GM12801 (cell line): ENCODE measurements around the gene CRYAA.

Source experiments
- TF ChIP-seq, protein P1 (sequence below): IDR thresholded peaks from one replicate; pipeline ENCODE4 v1.5.1; 2011; ENCODE audit warnings: control low read depth; ENCODE audit not compliant: insufficient read length; ENCODE audit errors: extremely low read depth

The CRYAA gene

DNA sequence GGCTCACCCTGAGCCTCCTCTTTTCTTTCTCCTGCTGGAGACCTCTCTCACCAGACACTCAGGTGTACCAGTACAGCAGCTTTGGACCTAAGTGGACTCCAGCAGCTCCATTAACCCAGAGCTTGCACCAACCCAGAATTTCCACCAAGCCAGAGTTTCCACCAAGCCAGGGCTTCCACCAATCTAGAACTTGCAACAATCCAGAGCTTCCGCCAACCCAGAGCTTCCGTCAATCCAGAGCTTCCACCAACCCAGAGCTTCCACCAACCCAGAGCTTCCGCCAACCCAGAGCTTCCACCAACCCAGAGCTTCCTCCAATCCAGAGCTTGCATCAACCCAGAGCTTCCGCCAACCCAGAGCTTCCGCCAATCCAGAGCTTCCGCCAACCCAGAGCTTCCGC lies 23.2 kb downstream of the CRYAA start:
- TF ChIP-seq, protein P1, sequence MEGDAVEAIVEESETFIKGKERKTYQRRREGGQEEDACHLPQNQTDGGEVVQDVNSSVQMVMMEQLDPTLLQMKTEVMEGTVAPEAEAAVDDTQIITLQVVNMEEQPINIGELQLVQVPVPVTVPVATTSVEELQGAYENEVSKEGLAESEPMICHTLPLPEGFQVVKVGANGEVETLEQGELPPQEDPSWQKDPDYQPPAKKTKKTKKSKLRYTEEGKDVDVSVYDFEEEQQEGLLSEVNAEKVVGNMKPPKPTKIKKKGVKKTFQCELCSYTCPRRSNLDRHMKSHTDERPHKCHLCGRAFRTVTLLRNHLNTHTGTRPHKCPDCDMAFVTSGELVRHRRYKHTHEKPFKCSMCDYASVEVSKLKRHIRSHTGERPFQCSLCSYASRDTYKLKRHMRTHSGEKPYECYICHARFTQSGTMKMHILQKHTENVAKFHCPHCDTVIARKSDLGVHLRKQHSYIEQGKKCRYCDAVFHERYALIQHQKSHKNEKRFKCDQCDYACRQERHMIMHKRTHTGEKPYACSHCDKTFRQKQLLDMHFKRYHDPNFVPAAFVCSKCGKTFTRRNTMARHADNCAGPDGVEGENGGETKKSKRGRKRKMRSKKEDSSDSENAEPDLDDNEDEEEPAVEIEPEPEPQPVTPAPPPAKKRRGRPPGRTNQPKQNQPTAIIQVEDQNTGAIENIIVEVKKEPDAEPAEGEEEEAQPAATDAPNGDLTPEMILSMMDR: no peak

DNA sequence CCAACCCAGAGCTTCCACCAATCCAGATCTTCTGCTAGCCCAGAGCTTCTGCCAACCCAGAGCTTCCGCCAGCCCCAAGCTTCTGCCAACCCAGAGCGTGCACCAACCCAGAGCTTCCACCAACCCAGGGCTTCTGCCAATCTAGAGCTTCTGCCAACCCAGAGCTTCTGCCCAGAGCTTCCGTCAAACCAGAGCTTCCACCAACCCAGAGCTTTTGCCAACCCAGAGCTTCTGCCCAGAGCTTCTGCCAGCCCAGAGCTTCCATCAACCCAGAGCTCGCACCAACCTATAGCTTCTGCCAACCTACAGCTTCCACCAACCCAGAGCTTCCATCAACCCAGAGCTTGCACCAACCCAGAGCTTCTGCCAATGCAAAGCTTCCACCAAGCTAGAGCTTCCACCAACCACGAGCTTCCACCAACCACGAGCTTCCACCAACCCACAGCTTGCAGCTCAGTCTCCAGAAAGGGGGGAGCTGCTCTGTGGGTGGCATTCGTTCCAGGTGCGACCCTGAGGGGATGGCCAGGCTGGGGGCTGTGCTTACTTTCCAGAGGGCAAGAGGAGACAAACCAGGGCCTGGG lies 23.8 kb downstream of the CRYAA start:
- TF ChIP-seq, protein P1: no peak

DNA sequence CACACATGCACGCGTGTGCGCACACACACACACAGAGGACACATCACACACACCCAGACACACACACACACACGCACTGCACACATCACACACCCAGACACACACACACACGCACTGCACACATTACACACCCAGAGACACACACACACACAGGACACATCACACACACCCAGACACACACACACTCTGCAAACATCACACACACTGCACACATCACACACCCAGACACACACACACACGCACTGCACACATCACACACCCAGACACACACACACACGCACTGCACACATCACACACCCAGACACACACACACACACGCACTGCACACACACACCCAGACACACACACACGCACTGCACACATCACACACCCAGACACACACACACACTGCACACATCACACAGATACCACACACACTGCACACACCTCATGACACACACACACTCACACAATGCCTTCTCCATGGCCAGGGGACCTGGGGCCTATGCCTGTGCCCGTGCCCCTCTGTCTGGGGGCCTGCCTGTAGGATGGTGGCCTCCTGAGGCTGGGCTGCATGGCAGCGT lies 24.4 kb downstream of the CRYAA start:
- TF ChIP-seq, protein P1: no peak

DNA sequence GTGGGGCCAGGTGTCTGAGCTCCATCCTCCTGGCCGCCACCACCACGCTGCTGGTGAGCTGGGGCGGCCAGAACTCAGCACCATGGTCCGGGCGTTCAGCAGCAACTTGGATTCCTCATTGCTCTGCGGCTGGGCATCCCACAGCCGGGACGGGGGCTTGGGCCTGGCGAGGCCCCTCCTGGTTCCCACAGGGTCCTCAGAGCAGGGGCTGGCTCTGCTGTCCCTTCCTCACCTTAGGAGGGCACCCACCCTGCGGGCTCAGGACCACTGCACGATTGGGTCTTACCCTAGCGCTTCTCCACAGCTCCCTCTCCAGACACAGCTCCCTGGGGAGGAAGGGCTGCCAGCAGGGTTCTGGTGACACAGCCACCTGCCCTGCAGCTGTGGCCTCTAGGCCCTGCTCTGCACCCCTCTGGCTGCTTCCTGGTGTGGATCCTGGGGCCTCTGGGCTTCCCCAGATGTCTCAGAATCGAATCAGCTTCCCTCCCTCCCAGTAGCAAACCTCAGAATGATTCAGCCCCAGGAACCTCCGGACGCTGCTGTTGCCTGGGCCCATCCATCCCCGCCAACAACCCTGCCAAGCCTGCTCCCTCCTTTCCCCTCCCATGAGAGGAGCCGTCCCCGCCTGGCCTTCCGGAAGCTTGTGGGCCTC lies 25.0 kb downstream of the CRYAA start:
- TF ChIP-seq, protein P1: no peak

DNA sequence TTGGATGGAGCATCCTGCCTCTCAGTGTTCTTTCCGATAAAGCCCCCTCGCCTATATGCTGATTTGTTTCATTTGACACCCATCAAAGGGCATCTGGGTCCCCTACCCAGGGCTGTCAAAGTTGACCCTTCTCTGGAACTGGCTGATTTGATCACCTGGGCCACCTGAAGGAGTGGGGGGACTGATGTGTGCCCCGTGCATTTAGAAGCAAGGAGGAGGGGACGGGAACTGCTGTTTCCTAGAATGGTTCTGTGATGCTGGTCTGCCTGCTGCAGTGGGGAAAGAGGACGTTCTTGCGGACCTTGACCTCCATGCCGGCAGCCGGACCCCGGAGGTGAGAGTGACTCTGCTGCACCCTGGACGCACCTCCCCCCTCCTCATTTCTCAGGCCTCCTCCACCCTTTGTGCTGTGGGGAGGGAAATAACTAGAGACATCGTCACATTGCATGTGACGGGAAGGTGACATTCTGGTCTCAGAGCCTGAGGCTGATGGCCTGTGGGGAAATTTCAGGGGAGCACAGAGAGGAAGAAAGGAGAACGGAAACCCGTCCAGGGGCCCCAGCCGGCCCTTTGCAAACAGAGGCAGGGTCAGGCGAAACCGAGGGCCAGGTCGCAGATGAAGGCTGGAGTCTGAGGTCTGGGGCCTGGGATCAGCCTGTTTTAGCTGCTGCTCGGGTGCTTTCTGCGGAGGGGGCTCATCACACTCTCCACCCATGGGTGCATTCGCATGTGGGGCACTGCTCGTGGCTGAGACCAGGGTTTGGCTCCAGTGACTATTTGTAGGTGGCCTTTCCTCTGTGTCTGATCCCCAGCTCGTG lies 25.7 kb downstream of the CRYAA start:
- TF ChIP-seq, protein P1: no peak

DNA sequence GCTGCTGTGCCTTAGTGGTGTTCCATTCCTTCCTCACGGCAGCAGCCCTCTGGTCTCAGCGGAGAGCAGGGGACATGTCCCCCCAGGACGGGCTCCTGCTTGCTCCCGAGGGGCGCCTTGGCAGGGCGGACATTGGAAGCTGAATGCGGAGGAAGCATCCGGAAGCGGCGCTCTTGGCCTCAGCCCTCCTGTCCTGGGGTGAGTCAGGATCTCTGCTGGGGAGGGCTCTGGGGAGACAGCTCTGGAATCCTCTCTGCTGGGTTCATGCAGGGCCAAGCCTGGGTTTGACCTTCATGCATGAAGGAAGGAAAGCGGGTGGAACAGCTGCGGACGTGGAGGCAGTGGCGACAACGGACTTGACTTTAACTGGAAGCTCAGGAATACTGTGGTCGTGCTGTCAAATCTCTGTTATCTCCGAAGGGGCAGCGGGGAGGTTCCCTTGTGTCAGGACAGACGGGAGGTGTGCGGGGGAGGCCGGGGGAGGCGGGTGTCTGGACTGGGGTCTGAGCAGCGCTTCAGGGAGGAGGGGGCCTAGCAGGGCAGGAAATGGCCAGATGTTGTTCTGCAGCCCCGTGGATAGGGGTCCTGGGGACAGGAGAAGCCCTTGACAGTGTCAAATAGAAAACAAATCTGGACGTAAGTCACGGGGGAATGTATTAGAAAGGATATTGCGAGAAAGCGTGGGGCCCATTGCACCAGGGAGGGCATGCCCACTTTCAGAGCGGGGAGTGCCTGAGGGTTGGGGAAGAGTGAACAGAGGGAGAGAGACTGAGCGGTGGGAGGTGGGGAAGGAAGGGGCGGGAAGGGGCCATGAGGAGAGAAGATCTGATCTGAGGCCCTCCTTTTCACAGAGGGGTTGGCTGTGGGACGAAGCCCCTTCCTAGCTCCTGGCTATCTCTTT lies 26.6 kb downstream of the CRYAA start:
- TF ChIP-seq, protein P1: no peak

DNA sequence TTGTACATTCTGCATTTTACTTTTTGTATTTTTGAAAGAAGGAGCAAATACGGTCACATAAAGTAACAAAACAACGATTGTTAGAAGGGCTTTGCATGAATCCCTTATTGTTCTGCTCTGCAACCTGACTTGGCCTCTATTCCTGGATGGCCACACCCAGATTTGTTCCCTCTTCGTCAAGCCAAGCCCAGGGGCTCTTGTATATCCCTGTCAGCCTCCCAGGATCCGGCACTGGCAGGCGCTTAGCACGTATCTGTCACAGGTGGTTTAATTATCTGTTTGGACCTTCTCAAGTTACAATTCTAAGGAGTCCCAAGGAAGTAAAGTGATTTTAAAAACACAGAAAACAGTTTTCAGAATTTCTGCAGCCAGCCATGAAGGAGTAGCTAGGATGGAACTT lies 28.0 kb downstream of the CRYAA start:
- TF ChIP-seq, protein P1: no peak
